Measurements from ENCODE around the gene SLC35F3.

- TF ChIP-seq CTCF (IDR thresholded peaks at IDR 0.05) (no peak), POLR2A (IDR thresholded peaks at IDR 0.05) (no peak)
Observed at GRCh38 chr1:233865902-233866301, 38.6 kb upstream of the SLC35F3 start.

Data from ovary (tissue), 3 donors.